ENCODE measurements around the gene POP5.

Gene POP5

GRCh38 chr12:120588948-120589930, 8.0 kb upstream of the POP5 start:
- no peak for DNase-seq (ENCODE audit: low spot score)

DNA sequence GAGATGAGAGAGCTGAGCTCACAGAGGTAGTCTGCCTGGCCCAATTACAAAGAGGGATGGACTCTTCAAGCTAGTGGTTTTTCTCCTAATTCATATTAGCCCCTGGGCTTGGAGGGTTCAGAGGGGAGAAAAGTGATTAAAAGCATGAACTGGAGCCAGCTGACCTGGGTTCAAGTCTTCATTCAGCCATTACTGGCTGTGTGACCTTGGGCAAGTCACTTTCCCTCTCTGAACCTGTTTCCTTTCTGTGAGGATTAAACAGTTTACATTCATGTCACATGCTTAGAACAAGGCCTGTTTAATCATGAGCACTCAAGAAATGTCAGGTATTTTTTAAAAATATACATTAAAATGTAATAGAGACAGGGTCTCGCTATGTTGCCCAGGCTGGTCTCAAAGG, 7.2 kb upstream of the POP5 start:
- DNase-seq (ENCODE audit: low spot score): no peak

DNA sequence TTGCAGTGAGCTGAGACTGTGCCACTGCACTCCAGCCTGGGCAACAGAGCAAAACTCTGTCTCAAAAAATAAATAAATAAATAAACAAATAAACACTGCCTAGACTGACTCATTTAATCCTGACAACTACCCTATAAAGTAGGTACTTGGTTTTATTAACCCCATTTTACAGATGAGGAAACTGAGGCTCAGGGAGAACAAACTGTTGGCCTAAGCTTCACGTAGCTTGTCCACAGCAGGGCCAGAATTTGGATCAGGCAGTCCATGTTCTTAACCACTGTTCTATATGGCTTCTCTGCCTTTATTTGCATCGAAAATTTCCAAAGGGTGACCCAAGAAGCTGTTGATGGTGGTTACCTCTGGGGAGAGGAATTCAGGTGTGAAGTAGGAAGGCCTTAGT, 5.7 kb upstream of the POP5 start:
- DNase-seq (ENCODE audit: low spot score): no peak

DNA sequence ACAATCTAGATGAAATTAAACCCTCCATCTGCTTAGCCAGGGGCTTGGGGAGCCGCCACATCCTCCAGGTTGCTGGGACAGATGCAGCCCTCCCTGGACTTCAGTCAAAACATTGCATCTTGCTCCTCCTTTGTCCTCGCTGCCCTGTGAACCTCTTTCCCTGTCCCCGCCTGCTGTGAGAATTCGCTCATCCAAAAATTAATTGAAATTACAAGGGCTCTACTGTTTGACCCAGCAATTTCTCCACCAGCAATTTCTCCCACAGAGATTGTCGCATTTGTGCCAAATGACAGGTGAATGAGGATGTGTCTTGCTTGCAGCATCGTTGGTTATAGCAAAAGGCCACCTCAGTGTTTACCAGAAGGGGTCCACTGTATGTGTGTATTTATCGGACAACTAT, 5.0 kb upstream of the POP5 start:
- DNase-seq (ENCODE audit: low spot score): no peak

DNA sequence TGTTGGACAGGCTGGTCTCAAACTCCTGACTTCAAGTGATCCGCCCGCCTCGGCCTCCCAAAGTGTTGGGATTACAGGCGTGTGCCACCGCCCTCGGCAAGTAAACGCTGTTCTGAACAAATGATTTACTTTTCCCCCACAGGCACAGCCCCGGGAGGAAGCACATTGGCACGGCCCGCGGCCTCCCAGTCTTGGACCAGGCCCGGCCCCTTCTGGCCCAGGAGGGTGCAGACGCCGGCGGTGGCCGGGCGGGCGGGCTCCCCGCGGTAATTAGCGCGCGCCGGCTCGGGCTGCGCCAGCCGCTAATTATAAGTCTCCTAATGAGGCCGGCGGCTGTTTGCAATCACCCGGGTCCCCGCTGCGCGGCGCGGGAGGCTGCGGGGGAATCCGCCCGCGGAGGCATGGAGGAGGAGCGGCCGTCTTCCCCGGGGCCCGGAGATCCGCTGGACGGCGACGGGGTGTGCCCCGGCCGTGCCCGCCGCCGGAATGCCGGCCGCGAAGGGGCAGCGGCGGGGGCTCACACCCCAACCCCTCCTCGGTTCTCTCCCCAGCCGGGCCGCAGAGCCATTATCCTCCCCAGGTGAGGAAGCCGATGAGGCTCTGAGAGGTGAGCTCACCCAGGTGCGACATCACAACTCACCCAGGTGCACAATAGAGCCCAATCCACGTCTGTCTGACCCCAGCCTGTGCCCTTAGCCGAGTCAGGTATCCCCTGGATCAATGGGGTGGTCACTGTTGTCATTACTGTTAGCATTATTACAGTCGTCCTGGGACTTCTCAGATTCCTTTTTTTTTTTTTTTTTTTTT, 3.3 kb upstream of the POP5 start:
- peak; percentile 40 for DNase-seq (ENCODE audit: low spot score)

- peak; percentile 79 for DNase-seq (ENCODE audit: low spot score)
Observed at GRCh38 chr12:120583478-120584030, 2.4 kb upstream of the POP5 start.

DNA sequence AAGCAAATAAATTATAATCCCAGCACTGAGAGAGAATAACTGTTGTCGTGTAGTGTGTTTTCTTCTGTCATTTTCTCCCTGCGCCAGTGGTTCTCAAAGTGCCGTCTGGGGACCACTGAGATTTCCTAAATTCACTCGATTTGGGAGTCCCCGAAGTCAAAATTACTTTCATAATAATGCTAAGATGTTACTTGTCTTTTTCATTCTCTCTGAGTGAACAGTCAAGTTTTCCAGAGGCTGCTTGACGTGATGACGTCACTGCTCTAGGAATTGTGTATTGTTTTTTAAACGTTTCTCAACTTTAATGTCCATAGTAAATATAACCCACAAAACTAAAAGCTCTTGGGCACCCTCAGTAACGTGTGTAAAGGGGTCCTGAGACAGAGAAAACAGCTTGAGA, 796 bp upstream of the POP5 start:
- DNase-seq (ENCODE audit: low spot score): no peak

- DNase-seq (ENCODE audit: low spot score): no peak
Observed at GRCh38 chr12:120579179-120579578, 2.0 kb downstream of the POP5 start.

DNA sequence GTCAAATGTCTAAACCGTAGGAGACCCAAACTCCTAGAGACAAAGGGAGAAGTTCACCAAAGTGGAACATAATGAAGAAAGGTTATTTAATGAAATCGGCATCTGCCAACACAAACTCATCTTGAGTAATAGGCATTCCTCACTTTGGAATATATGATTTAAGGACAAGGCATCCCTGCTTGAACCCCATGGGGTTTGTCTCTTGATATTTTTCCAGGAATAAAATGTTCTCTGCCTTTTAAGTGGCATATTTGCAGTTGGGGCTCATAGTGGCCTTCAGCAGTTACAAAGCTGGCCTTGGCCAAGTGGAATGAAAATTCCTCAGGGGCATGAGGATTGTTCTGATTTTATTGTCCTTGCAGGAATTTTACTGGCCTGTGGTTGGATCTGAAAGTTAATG, 7.1 kb downstream of the POP5 start:
- DNase-seq (ENCODE audit: low spot score): no peak

GRCh38 chr12:120573560-120573959, 7.6 kb downstream of the POP5 start:
- no peak for DNase-seq (ENCODE audit: low spot score)

- no peak for DNase-seq (ENCODE audit: low spot score)
Observed at GRCh38 chr12:120571299-120571698, 9.9 kb downstream of the POP5 start.

- DNase-seq (ENCODE audit: low spot score): no peak
Observed at GRCh38 chr12:120563495-120563894, 17.7 kb downstream of the POP5 start.

- no peak for DNase-seq (ENCODE audit: low spot score)
Observed at GRCh38 chr12:120562906-120563305, 18.3 kb downstream of the POP5 start.

DNA sequence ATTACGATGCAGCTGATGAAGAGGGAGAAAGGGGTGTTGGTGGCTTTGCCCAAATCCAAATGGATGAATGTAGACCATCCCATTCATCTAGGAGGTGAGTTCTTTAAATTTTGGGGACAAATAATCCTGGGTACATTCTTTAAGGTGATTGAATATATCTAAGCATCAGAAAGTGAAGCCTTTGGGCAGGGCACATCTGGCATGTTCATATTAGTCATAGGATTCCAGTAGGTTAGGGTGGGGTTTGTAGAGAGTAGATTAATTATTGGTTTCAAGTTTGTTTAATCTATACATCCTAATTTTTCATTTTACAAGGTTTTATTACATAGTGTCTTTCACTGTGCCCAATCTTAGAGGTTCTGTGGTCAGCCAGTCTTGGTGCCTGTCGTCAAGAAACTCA, 23.6 kb downstream of the POP5 start:
- DNase-seq (ENCODE audit: low spot score): no peak

DNA sequence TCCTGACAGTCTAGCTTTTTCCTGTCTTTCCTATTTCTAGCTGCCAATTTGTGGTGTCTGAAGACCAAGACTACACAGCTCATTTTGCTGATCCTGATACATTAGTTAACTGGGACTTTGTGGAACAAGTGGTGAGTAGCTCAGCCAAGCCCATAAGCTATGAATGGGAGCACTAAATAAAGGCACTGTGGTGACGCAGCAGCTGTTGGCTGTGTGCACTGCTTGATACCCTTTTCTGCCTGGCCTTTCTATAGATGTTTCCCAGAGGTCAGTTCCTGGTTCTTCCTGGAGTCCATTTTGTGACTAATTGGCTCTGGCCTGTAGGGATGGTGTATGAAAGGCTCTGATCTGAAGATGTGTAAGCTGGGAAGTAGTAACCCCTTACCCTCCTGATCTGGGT, 26.5 kb downstream of the POP5 start:
- DNase-seq (ENCODE audit: low spot score): no peak

- no peak for DNase-seq (ENCODE audit: low spot score)
Observed at GRCh38 chr12:120546050-120546386, 35.2 kb downstream of the POP5 start.

DNA sequence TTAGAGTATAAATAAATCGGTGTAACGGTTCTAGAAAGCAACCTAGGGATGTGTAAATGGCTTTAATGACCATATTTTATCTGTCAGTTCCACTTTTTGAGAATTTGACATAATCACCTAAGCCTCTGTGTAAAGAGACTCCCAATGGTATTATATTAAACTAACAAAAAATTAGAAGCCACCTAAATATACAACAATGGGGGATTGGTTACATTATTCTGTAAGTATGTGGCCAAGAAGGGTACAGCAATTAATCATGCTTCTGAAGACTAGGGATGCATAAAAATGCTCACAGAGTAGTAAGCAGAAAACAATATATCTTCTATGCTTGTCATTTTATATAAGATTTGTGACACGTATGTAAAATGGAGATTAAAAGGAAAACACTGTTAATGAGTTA, 36.5 kb downstream of the POP5 start:
- no peak for DNase-seq (ENCODE audit: low spot score)

DNA sequence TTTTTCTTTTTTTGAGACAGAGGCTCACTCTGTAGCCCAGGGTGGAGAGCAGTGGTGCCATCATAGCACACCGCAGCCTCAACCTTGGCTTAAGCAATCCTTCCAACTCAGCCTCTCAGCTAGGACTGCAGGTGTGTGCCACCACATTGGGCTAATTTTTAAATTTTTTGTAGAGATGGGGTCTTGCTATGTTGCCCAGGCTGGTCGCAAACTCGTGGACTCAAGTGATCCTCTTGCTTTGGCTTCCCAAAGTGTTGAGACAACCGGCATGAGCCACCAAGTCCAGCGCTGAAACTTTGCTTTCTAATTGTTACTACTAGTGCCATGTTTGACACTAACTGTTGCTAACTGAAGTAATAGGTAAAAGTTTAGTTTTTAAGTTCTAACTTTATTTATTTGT, 39.0 kb downstream of the POP5 start:
- no peak for DNase-seq (ENCODE audit: low spot score)

- DNase-seq (ENCODE audit: low spot score): peak; percentile 48
Observed at GRCh38 chr12:120540445-120540844, 40.8 kb downstream of the POP5 start.

- peak; percentile 60 for DNase-seq (ENCODE audit: low spot score)
Observed at GRCh38 chr12:120539303-120539702, 41.9 kb downstream of the POP5 start.

DNA sequence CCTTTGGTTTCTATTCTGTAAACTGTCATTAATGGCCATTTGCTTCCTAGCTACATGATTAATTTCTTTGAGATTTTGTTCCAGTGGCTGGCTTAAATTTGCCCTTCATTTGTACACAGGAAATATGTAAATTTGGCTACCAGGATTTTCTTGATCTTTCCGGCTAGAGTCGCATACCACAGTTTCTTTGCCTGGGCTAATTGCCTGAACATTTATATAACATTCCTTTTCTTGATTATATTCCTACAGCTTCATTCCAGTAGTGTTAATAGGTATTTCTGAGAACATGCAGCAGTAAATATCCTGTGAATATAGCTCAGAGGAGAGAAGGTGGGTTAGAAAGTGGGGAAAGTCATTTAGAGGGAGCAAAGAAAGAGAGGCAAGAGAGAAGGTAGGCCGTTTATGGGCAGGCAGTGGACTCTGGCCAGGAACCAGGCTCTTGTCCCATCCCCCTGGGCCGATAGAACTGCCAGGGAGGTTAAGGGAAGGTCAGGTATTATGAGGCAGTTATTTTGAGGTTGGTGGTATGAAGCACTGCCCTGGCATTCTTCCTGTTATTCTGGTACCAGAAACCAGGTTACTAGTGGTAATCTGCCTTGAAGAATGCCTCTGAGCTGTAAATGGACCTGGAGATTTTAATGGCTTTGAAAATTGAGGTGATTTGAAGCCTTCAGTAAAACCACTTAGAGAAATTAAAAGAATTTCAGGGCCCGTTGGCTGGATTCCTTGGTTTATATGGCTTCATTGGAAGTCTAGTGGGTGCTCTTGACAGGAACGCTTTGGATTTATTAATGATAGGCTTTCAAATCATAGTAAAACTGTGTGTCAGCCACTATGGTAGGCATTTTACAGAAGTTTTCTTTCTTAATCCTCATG, 42.7 kb downstream of the POP5 start:
- peak; percentile 16 for DNase-seq (ENCODE audit: low spot score)

GRCh38 chr12:120537856-120538220, 43.4 kb downstream of the POP5 start:
- DNase-seq (ENCODE audit: low spot score): no peak

All from activated CD4-positive, alpha-beta T cell treated with anti-CD3 and anti-CD28 coated beads, Interleukin-2, Interleukin-4, amounts not matched to agents 100 ng/mL and 50 ng/mL, durations not matched to agents 16 hours and 8 hours (primary cell).